ENCODE results near the gene CD24.

The CD24 gene

GRCh38 chr6:106967936-106968555 lies 6.5 kb downstream of the CD24 start:
- no peak overlapping the region for H3K4me3 ChIP-seq (ENCODE audit: low read depth, low read length)
- DNase-seq (ENCODE audit: low read depth) = no peak
- no peak for TF ChIP-seq CTCF (IDR thresholded peaks at IDR 0.05; ENCODE audit: low read depth, low read length, missing control alignments)

GRCh38 chr6:106966671-106967640 lies 7.6 kb downstream of the CD24 start:
- DNase-seq (ENCODE audit: low read depth) = no peak
- TF ChIP-seq CTCF (IDR thresholded peaks at IDR 0.05; ENCODE audit: low read depth, low read length, missing control alignments) = no peak
- no peak overlapping the region for H3K4me3 ChIP-seq (ENCODE audit: low read depth, low read length)

- DNase-seq (ENCODE audit: low read depth) = no peak
- no peak for TF ChIP-seq CTCF (IDR thresholded peaks at IDR 0.05; ENCODE audit: low read depth, low read length, missing control alignments)
Measured at GRCh38 chr6:106966229-106966628, 8.3 kb downstream of the CD24 start.

GRCh38 chr6:106964954-106965353 lies 9.6 kb downstream of the CD24 start:
- DNase-seq (ENCODE audit: low read depth) = no peak
- TF ChIP-seq CTCF (IDR thresholded peaks at IDR 0.05; ENCODE audit: low read depth, low read length, missing control alignments) = no peak

More at GRCh38 chr6:106966229-106966628, 8.3 kb downstream of the CD24 start:
- no peak overlapping the region for H3K4me3 ChIP-seq (ENCODE audit: low read depth, low read length)

GRCh38 chr6:106964099-106964498 lies 10.4 kb downstream of the CD24 start:
- no peak for DNase-seq (ENCODE audit: low read depth)
- TF ChIP-seq CTCF (IDR thresholded peaks at IDR 0.05; ENCODE audit: low read depth, low read length, missing control alignments) = no peak
- no peak overlapping the region for H3K4me3 ChIP-seq (ENCODE audit: low read depth, low read length)

More at GRCh38 chr6:106964954-106965353, 9.6 kb downstream of the CD24 start:
- H3K4me3 ChIP-seq (ENCODE audit: low read depth, low read length) = no peak overlapping the region

GRCh38 chr6:106963544-106963943 lies 11.0 kb downstream of the CD24 start:
- TF ChIP-seq CTCF (IDR thresholded peaks at IDR 0.05; ENCODE audit: low read depth, low read length, missing control alignments) = no peak
- no peak for DNase-seq (ENCODE audit: low read depth)
- no peak overlapping the region for H3K4me3 ChIP-seq (ENCODE audit: low read depth, low read length)
